NCI-H1417 treated with DMSO at 0.1 percent for 48 hours (cell line): ENCODE results near the gene CBX8.
"Not testable (repeated sequence)": the region's sequence is repeated elsewhere in the genome, so short reads cannot be mapped to it uniquely, and the experiment has no call there.

Source experiments
- DNase-seq: peaks from one replicate; lab custom pipeline; 2025; lab: John Stamatoyannopoulos, UW

Gene CBX8

GRCh38 chr17:79779084-79779529, 17.8 kb downstream of the CBX8 start:
- no peak for DNase-seq

- DNase-seq = no peak
Observed at GRCh38 chr17:79778504-79779083, 18.3 kb downstream of the CBX8 start.

- no peak for DNase-seq
Observed at GRCh38 chr17:79777894-79778503, 18.9 kb downstream of the CBX8 start, which contains the start of gene CBX2. CBX2 (plus strand) TSS chr17:79778148; CDS start chr17:79778236, 88 bp downstream.

GRCh38 chr17:79777120-79777893, 19.6 kb downstream of the CBX8 start:
- no peak for DNase-seq

- no peak for DNase-seq
Observed at GRCh38 chr17:79776376-79777119, 20.3 kb downstream of the CBX8 start.

- no peak for DNase-seq
Observed at GRCh38 chr17:79775632-79776031, 21.2 kb downstream of the CBX8 start.

- DNase-seq = no peak
Observed at GRCh38 chr17:79774561-79774975, 22.3 kb downstream of the CBX8 start.

GRCh38 chr17:79772726-79773125, 24.2 kb downstream of the CBX8 start:
- DNase-seq = not testable (repeated sequence)

- no peak for DNase-seq
Observed at GRCh38 chr17:79771276-79771675, 25.6 kb downstream of the CBX8 start.

- DNase-seq = no peak
Observed at GRCh38 chr17:79769570-79770506, 27.0 kb downstream of the CBX8 start.

- no peak for DNase-seq
Observed at GRCh38 chr17:79765708-79766107, 31.2 kb downstream of the CBX8 start.

GRCh38 chr17:79761894-79762589, 34.8 kb downstream of the CBX8 start:
- no peak for DNase-seq

- no peak for DNase-seq
Observed at GRCh38 chr17:79760197-79760906, 36.5 kb downstream of the CBX8 start.

- no peak for DNase-seq
Observed at GRCh38 chr17:79758271-79758670, 38.6 kb downstream of the CBX8 start.

- DNase-seq = no peak
Observed at GRCh38 chr17:79757140-79757745, 39.6 kb downstream of the CBX8 start.

- no peak for DNase-seq
Observed at GRCh38 chr17:79755591-79755990, 41.3 kb downstream of the CBX8 start.

GRCh38 chr17:79754903-79755302, 42.0 kb downstream of the CBX8 start:
- not testable (repeated sequence) for DNase-seq

GRCh38 chr17:79754370-79754769, 42.5 kb downstream of the CBX8 start:
- DNase-seq = no peak

- DNase-seq = no peak
Observed at GRCh38 chr17:79752175-79752574, 44.7 kb downstream of the CBX8 start.
